ENCODE data around the gene UGT1A10.

The UGT1A10 gene

GRCh38 chr2:233689501-233689900 lies 53.3 kb downstream of the UGT1A10 start:
- no peak for DNase-seq (ENCODE audit: low spot score)
- TF ChIP-seq CTCF (IDR thresholded peaks at IDR 0.05; ENCODE audit: extremely low read depth, insufficient read depth, missing control alignments): no peak
- in situ Hi-C loops (cut with MboI; ENCODE audit: low pct_unique_long_range_greater_than_20kb, low sequenced_read_pairs, unreplicated experiment): no loop called here

- in situ Hi-C loops (cut with MboI; ENCODE audit: low pct_unique_long_range_greater_than_20kb, low sequenced_read_pairs, unreplicated experiment): no loop called here
- DNase-seq (ENCODE audit: low spot score): no peak
- no peak for TF ChIP-seq CTCF (IDR thresholded peaks at IDR 0.05; ENCODE audit: extremely low read depth, insufficient read depth, missing control alignments)
Measured at GRCh38 chr2:233690444-233690843, 54.2 kb downstream of the UGT1A10 start.

- no peak for TF ChIP-seq CTCF (IDR thresholded peaks at IDR 0.05; ENCODE audit: extremely low read depth, insufficient read depth, missing control alignments)
- in situ Hi-C loops (cut with MboI; ENCODE audit: low pct_unique_long_range_greater_than_20kb, low sequenced_read_pairs, unreplicated experiment): no loop called here
- DNase-seq (ENCODE audit: low spot score): no peak
Measured at GRCh38 chr2:233691443-233692433, 55.5 kb downstream of the UGT1A10 start.

- TF ChIP-seq CTCF (IDR thresholded peaks at IDR 0.05; ENCODE audit: extremely low read depth, insufficient read depth, missing control alignments): no peak
- in situ Hi-C loops (cut with MboI; ENCODE audit: low pct_unique_long_range_greater_than_20kb, low sequenced_read_pairs, unreplicated experiment): no loop called here
- DNase-seq (ENCODE audit: low spot score): no peak
Measured at GRCh38 chr2:233692648-233693047, 56.4 kb downstream of the UGT1A10 start, which contains the start of gene UGT1A6. Gene UGT1A6 (plus strand): TSS chr2:233692890. CDS start chr2:233693005, 115 bp downstream.

GRCh38 chr2:233693963-233694362 lies 57.7 kb downstream of the UGT1A10 start:
- in situ Hi-C loops (cut with MboI; ENCODE audit: low pct_unique_long_range_greater_than_20kb, low sequenced_read_pairs, unreplicated experiment): no loop called here
- no peak for TF ChIP-seq CTCF (IDR thresholded peaks at IDR 0.05; ENCODE audit: extremely low read depth, insufficient read depth, missing control alignments)
- DNase-seq (ENCODE audit: low spot score): no peak

GRCh38 chr2:233698740-233699139 lies 62.5 kb downstream of the UGT1A10 start:
- DNase-seq (ENCODE audit: low spot score): no peak
- in situ Hi-C loops (cut with MboI; ENCODE audit: low pct_unique_long_range_greater_than_20kb, low sequenced_read_pairs, unreplicated experiment): no loop called here
- no peak for TF ChIP-seq CTCF (IDR thresholded peaks at IDR 0.05; ENCODE audit: extremely low read depth, insufficient read depth, missing control alignments)

Data from GM13977 (cell line).